CD4-positive, alpha-beta T cell treated with Interferon gamma for 1 hour (primary cell): Measurements from ENCODE around the gene C2CD4D.
A peak's percentile ranks its signal among the peaks of the same experiment; 100 is the strongest.
"Not testable (repeated sequence)": the region's sequence is repeated elsewhere in the genome, so short reads cannot be mapped to it uniquely, and the experiment has no call there.

Experiments
- DNase-seq: peaks from one replicate; pipeline ENCODE4 v3.0.0-alpha.2; 2020

The C2CD4D gene

GRCh38 chr1:151839457-151840403 lies at the start of gene C2CD4D:
TSS of gene C2CD4D (minus strand) at chr1:151839820. CDS start at chr1:151838989, 831 bp downstream.
- peak; percentile 70 for DNase-seq

- no peak for DNase-seq
Observed at GRCh38 chr1:151888972-151889570, 49.5 kb upstream of the C2CD4D start.

- DNase-seq: no peak
Observed at GRCh38 chr1:151887028-151887427, 47.4 kb upstream of the C2CD4D start.

- no peak for DNase-seq
Observed at GRCh38 chr1:151885479-151885878, 45.9 kb upstream of the C2CD4D start.

- DNase-seq: not testable (repeated sequence)
Observed at GRCh38 chr1:151884879-151885278, 45.3 kb upstream of the C2CD4D start.

GRCh38 chr1:151884445-151884844 lies 44.8 kb upstream of the C2CD4D start:
- DNase-seq: not testable (repeated sequence)

GRCh38 chr1:151883898-151884297 lies 44.3 kb upstream of the C2CD4D start:
- DNase-seq: not testable (repeated sequence)

- DNase-seq: not testable (repeated sequence)
Observed at GRCh38 chr1:151882918-151883317, 43.3 kb upstream of the C2CD4D start.

- no peak for DNase-seq
Observed at GRCh38 chr1:151882466-151882865, 42.8 kb upstream of the C2CD4D start.

GRCh38 chr1:151881479-151881878 lies 41.9 kb upstream of the C2CD4D start:
- DNase-seq: no peak

GRCh38 chr1:151875419-151876097 lies 35.9 kb upstream of the C2CD4D start:
- no peak for DNase-seq

- DNase-seq: not testable (repeated sequence)
Observed at GRCh38 chr1:151872776-151873175, 33.2 kb upstream of the C2CD4D start.

GRCh38 chr1:151871284-151872030 lies 31.8 kb upstream of the C2CD4D start:
- DNase-seq: no peak

GRCh38 chr1:151868486-151868885 lies 28.9 kb upstream of the C2CD4D start:
- no peak for DNase-seq

GRCh38 chr1:151867765-151868411 lies 28.3 kb upstream of the C2CD4D start:
- no peak for DNase-seq

GRCh38 chr1:151867321-151867720 lies 27.7 kb upstream of the C2CD4D start:
- no peak for DNase-seq

GRCh38 chr1:151864411-151864810 lies 24.8 kb upstream of the C2CD4D start:
- no peak for DNase-seq

GRCh38 chr1:151862604-151863003 lies 23.0 kb upstream of the C2CD4D start:
- DNase-seq: no peak

- DNase-seq: no peak
Observed at GRCh38 chr1:151860504-151861187, 21.0 kb upstream of the C2CD4D start.

- DNase-seq: no peak
Observed at GRCh38 chr1:151859891-151860293, 20.3 kb upstream of the C2CD4D start.

GRCh38 chr1:151858886-151859665 lies 19.5 kb upstream of the C2CD4D start:
- DNase-seq: no peak
